Astrocyte (in vitro differentiated cells and primary cell): Measurements from ENCODE around the gene PPM1H.

Source experiments
- CTCF ChIP-seq: IDR thresholded peaks from 2 replicates; pipeline ENCODE4 v1.5.1; 2011; ENCODE audit warnings: low read depth, mild to moderate bottlenecking, inconsistent platforms, low read length, moderate library complexity; ENCODE audit not compliant: insufficient read depth
- EZH2 ChIP-seq: IDR thresholded peaks from 2 replicates; pipeline ENCODE4 v1.6.1; 2012; ENCODE audit warnings: mild to moderate bottlenecking, low read length, inconsistent platforms; ENCODE audit not compliant: insufficient read depth

GRCh38 chr12:62859321-62859737 lies 75.6 kb downstream of the PPM1H start:
- TF ChIP-seq CTCF (no peak), EZH2 (no peak)
